NB4 (cell line): ENCODE measurements around the gene CHST8.

Experiments used
- MYC ChIP-seq: IDR thresholded peaks from 2 replicates; pipeline ENCODE4 v1.6.1; 2011; ENCODE audit warnings: low read depth, low read length
- POLR2A ChIP-seq: IDR thresholded peaks from 2 replicates; pipeline ENCODE4 v1.6.1; 2011; ENCODE audit warnings: mild to moderate bottlenecking; ENCODE audit not compliant: insufficient read length; ENCODE audit errors: extremely low read depth
- TF ChIP-seq, protein P1 (sequence below): IDR thresholded peaks from one replicate; pipeline ENCODE4 v1.5.1; 2012; ENCODE audit warnings: low read depth, low read length
- TF ChIP-seq, protein P2 (sequence below): IDR thresholded peaks from 2 replicates; pipeline ENCODE4 v1.6.1; 2011; ENCODE audit warnings: low read depth, low read length

DNA sequence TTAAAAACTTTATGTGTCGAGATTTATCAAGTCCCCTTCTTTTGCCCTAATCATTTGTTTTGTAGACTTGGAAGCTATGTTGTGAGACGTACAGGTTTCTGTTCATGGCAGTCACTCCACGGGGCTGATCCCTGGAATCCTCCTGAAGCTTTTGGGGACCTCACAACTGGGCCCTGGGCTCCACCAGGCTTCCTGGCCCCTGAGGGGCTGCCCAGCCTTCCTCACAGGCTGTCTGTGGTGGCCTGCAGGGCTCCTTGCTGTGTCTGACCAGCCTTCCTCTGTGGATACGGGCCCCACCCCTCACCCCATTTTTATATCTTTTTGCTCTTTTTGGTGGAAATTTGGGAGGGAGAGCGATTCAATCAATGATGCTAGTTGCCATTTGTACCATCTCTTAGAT, 38.1 kb downstream of the CHST8 start:
- TF ChIP-seq, protein P1, sequence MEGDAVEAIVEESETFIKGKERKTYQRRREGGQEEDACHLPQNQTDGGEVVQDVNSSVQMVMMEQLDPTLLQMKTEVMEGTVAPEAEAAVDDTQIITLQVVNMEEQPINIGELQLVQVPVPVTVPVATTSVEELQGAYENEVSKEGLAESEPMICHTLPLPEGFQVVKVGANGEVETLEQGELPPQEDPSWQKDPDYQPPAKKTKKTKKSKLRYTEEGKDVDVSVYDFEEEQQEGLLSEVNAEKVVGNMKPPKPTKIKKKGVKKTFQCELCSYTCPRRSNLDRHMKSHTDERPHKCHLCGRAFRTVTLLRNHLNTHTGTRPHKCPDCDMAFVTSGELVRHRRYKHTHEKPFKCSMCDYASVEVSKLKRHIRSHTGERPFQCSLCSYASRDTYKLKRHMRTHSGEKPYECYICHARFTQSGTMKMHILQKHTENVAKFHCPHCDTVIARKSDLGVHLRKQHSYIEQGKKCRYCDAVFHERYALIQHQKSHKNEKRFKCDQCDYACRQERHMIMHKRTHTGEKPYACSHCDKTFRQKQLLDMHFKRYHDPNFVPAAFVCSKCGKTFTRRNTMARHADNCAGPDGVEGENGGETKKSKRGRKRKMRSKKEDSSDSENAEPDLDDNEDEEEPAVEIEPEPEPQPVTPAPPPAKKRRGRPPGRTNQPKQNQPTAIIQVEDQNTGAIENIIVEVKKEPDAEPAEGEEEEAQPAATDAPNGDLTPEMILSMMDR: no peak
- TF ChIP-seq POLR2A (no peak), MYC (no peak)
- TF ChIP-seq, protein P2, sequence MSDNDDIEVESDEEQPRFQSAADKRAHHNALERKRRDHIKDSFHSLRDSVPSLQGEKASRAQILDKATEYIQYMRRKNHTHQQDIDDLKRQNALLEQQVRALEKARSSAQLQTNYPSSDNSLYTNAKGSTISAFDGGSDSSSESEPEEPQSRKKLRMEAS: no peak
